Left renal pelvis (tissue), 4 donors: ENCODE results near the gene RNH1. TPM values are rescaled to one million over a fixed set of nuclear protein-coding genes. Genes with fewer than 3 reads are reported as not detected.

Experiments used
- DNase-seq, 4 donors: peaks; one replicate each; pipeline ENCODE4 v3.0.0-alpha.2; 2013; ENCODE audit warnings: low read depth in 4 of 4, low spot score in 3 of 4
- polyA plus RNA-seq, 4 donors: library from polyadenylated mRNA; unstranded; fragments of 120-200 nt; gene quantifications; one replicate each; pipeline ENCODE4 v1.2.1, GENCODE V29; 2013; ENCODE audit not compliant: insufficient read length in 4 of 4

Gene RNH1
- 100 to 1,000 TPM in 1 of 4 donors, 10 to 100 TPM in 3; 75.4 to 108 (median 87.4) TPM for polyA plus RNA-seq

DNA sequence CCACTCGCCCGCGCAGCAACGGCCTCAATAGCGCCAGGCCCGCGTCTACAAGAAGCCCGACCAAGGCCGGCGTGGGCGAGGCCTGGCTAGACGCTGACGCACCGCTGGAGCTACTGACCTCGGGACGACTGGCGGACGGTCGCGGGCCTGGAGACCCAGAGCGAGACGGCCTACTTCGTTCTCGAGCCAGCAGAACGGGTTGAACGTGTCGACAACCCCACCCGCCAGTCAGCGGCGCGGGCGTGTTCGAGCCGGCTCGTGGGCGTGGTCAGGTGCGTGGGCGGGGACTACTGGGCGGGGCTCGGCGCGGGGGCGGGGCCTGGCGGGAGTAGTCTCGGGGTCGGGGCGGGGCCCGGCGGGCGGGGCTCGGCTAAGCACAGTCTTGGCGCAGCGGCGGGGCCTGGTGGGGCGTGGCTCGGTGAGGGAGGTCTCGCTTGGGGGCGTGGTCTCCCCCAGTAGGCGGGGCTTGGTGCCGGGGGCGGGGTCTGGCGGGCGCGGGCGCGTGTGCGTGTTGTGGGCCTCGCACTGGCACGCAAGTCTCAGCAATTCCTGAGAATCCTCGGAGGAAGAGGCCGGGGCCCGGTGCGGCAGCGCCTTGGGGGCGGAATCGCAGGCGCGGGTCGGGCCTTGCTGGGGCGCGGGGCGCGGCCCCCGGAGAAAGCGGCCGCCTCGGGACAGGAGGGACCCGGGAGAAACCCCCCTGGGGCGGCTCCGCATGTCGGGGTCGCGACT is at the start of gene RNH1:
RNH1 (minus strand) TSS at position 248 of the 732 bp plus-strand sequence. CDS start 5,080 bp downstream, outside the sequence.
- peak; percentile 77 to 87 (median 84) for DNase-seq

DNA sequence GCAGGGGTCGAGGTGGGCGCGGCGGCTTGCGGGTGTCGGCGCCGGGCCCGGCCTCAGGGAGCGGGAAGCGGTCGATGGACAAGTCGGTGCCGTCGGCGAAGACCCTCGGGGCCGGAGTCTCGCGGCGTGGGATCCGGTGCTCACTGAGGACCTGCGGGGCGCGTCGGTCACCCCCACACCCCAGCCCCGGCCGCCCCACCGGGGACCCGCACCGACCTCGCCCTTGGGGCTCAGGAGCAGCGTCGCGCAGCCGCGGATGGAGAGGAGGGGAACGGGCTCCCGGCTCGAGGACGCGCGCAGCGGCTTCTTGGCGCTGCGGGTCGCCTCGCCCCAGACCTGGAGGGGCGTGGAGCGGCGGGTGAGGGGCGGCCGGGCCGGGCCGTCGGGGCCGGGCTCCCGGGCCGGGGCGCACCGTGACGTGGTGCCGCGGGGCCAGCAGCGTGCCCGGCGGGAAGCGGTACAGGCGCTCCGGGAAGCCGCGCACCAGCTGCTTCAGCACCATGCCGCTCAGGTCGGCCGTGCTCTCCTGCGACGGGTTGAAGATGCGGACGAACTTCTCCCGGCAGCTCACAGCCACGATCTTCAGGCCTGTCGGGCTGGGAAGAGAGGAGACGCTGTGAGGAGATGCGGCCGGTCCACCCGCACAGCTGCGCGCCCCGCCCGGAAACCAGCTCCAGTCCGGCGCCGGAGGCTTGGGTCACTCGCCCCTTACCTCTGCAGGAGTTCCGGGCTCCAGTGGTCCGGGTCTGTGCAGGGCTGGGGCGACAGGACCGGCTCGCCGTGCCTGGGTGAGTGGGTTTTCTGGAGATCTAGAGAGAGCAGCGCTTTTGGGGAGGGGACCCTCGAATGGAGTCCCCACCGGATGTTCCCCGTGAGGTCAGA is 49.0 kb upstream of the RNH1 start:
- no peak for DNase-seq

DNA sequence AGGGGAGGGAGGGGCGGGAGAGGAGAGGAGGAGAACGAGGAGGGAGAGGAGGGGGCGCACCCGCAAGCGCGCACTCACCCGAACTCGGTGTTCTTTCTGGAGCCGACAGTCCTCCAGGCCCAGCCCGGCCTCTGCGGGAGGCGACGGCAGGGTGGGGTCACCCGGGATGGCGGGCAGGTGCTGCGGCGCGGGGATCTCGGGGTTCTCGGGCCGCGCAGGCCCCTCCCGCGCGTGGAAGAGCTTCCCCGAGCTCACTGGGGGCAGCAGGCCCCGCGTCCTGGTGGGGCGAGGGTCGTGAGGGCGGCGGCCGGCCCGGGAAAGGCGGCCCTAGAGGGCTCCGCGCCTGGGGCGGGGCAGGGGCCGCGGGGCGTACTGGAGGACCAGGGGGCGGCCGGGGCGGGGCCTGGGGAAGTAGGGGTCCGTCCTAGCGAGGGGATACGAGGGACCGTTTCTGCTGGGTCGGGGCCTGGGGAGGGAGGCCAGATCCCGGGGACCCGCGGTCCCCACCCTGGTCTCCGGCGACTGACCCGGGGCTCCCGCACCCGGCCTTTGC is 48.3 kb upstream of the RNH1 start:
- no peak for DNase-seq

DNA sequence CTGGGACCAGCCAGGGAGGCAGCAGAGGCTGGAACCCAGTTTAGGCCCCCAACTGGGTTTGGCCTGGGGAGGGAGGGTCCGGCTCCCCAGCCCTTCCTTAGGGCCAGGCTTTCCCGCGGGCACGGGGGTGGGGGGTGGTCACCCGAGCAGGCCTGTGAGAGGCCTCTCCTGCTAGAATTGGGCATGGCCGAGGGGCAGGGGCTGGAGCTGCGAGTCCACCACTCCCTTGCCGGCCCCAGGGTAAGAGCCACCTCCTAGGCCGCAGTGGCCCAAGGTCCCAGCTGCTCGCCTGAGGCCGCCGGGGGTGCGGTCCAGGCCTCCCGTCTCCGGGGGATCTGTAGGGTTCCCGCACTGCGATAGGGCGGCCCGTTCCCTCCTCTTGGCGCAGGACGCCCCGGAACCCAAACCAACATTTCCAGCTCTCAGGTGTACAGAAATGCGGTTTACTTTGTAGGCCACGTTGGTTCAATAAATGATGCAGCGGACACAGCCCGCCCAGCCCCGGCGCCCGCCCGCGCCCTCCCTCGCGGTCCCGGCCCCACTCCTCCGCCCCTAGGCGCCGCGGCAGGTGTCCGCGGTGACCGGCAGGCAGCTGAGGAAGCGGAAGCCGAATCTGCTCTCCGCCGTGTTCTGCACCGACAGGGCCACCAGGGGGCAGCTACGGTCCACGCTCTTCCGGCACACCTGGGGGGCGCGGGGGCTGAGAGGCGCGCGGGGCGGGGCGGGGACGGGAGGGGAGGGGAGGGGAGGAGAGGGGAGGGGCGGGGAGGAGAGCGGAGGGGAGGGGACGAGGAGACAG is 47.6 kb upstream of the RNH1 start:
- no peak for DNase-seq

DNA sequence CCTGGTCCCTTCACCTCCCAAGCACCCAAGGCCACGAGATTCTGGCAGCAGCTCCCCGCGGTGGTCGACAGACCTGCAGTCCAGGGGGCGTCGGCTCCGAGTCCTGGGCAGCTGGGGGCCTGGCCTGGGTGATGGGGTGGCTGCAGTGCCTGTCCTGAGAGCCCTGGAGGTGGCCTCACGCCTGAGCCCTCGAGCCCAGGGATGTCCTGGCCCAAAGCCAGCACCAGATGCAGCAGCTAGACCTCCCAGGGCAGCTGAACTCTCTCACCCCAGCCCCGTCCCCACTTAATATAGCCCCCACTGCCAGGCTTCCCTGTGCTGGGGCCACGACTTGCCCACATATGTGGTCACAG is 46.9 kb upstream of the RNH1 start:
- DNase-seq: no peak

DNA sequence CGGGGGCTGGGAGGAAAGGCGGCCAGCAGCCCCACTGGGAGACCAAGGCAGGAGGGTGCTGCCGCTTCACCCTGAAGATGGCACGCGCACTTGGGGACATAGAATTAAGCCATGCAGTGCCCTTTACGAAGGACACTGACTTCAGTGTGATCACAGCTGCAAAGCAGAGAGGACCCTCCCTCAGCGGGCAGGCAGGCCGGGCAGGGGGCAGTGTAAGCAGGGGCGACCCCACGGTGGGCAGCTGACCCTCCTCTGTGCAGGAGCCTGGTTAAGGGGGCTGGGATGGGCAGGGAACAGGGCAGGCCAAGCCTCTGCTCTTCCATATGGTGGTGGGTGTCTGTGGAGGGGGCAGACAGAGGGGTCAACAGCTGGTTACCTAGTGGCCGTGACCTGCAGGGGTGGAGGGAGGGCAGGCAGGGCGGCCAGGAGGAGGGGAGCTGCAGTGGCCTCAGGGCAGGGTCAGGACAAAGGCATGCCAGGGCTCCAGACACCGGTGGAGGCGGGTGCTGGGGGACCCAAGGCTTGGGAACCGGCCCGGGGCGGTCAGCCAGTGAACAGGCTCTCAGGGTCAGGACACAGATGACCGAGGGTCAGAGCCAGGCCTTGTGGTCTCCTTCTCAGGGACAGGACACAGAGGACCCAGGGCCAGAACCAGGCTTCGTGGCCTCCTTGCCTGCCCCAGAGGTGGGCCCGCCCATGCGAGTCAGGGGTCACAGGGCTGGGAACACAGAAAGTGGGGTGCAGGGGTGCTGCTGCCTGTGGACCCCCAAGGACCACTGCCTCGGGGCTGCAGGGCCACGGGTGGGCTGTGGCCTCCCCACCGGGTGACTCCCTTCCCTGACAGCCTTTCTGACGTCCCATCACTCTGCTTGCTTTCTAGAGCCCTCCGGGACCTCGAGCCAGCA is 46.3 kb upstream of the RNH1 start:
- no peak for DNase-seq

DNA sequence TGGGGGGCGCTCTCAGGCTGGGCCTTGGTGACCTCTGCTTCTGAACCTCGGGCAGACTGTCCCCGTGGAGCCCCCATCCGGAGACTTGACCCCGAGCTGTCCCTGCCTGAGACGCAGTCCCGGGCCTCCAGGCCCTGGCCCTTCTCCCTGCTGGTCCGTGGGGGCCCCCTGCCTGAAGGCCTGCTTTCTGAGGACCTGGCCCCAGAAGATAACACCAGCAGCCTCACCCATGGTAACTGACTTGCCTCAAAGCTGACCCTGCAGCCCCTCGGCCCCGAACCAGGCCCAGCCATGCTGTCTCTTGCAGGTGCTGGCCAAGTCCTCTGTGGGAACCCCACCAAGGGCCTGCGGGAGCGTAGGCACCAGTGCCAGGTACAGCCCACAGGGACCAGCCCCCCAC is 44.6 kb upstream of the RNH1 start:
- DNase-seq: no peak

DNA sequence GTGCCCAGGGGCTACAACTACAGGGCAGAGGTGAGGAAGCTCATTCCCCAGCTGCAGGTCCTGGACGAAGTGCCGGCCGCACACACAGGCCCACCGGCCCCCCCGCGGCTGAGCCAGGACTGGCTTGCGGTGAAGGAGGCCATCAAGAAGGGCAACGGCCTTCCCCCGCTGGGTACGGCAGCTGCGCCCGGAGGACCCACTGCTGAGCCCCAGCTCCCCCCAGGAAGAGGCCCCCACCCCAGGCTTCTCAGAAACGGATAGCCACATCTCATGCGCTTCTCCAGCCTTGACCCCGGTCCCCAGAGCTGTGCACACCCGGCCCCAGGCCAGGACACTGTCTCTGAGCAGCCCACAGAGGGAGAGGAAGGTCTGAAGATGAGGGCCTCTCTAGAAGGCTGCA is 44.1 kb upstream of the RNH1 start:
- DNase-seq: no peak

DNA sequence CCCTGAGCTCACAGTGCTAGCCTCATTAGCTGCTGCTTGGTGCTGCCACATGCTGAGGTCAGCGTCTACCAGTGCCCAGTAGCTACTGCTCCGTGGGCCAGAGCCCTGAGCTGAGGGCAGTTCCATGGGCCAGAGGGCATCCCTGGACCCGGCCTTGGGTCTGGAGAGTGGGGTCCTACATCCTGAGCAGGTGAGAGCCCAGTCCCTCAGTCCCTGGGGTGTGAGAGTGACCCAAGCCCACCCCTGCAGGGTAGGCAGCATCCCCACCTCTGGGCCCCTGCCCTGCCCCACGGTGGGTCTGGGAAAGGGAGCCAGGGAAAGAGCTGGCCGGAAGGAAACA is 43.7 kb upstream of the RNH1 start:
- no peak for DNase-seq

DNA sequence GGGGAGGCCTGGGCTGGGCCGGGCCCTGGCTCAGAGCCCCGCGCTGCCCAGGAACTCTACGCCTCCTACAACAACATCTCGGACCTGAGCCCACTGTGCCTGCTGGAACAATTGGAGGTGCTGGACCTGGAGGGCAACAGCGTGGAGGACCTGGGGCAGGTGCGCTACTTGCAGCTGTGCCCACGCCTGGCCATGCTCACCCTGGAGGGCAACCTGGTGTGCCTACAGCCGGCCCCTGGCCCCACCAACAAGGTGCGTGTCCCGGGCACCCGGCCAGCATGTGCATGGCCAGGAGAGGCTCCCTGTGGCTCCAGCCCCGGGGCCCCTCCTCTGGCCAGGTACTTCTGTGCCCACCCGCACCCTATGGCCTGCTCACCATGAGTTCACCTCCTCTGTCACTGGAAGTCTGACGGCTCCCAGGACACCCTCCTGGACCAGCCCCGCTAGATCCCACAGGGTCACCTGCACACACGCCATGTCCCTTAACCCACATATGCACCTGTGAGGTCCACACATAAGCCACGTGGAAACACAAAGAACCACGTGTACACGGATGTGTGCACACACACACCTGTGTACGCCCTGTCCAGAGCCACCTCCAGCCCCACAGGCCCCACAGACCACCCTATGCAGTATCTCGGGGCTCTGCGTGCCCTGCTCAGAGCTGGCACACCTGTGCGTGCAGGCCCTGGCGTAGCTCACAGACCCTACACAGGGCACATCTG is 43.1 kb upstream of the RNH1 start:
- DNase-seq: no peak

DNA sequence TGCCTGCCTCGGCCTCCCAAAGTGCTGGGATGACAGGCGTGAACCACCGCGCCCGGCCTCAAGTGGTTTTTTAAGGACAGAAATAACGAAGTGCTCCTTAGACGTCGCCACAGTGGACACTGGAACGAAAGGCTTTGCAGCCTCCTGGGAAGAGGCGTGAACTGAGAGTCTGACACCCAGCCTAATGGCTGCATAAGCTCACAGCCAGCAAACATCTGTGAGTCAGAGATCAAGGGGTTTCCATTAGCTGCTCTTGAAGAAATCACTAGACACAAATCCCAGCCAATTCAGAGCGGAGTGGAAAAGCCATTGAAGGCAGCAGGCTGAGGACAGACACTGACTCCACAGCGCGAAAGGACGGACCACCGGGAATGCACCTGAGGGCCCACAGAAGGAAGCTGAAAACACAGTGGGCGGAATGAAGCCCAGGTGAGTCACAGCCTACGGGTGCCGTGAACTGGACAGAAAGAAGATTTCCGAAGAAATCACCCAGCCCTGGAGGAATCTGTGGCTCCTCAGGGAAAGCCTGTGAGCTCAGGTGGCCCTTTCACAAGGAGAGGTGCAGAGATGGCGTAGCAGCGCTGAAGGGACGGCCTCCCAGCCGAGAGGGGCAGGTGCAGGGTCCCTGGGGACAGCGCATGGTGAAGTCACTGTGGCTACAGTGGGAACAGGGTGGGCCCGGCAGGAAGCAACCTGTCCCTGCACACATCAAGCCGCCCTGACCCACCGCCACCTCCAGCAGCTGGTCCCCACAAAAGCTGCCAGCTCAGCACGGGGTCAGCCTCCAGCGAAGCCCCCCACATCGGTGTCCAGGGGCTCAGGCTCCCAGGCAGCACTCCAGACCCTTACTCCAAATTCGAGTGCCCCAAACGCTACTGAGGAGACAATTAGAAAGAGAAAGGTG is 41.9 kb upstream of the RNH1 start:
- no peak for DNase-seq

DNA sequence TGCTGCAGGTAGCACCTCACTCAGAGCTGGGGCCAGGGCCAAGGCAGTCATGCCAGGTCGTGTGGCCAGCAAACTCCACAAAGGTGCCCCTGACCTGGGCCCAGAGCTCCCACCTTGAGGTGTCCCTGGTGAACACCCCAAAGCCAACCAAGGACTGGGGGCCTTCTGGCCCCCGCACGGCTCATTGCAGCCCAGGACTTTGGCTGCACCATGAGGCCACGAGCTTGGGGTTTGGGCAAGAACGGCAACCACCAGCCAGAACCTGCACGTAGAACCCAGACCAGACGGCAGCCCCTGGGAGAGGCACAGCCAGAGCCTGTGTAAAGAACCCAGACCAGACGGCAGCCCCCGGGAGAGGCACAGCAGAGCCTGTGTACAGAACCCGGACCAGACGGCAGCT is 38.1 kb upstream of the RNH1 start:
- no peak for DNase-seq

DNA sequence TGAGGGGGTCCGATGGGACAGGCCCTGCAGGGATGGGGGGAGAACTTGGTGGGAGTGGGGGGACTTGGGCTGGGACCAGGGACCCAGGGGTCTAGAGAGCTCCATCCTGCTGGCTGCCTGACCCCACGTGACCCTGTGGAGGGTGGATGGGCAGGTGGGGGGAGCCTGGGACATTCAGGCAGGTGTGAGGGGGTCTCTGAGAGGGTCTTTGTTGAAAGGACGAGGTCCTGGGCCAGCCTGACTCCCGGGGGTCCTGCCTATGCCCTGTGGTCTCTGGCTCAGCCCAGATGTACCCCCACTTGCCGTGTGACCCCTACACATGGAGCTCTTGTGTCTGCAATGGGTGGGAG is 37.8 kb upstream of the RNH1 start:
- DNase-seq: no peak

DNA sequence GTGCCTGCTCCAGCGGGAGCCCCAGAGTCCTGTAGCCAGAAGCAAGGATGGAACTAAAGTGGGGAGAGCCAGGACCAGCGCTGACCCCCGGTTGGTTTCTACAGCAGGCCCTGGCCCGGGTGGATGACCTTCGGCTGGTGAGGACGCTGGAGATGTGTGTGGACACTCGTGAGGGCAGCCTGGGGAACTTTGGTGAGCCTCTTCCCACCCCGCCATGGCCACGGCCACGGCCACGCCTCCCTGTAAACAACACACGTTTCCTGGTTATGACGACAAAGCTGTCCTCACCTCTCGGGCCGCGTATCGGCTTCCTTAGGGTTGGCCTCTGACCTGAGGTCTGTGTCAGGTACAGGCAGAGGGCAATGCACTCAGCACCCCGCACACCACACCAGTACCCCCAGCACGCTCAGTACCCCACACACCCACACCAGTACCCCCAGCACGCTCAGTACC is 34.4 kb upstream of the RNH1 start:
- DNase-seq: no peak

DNA sequence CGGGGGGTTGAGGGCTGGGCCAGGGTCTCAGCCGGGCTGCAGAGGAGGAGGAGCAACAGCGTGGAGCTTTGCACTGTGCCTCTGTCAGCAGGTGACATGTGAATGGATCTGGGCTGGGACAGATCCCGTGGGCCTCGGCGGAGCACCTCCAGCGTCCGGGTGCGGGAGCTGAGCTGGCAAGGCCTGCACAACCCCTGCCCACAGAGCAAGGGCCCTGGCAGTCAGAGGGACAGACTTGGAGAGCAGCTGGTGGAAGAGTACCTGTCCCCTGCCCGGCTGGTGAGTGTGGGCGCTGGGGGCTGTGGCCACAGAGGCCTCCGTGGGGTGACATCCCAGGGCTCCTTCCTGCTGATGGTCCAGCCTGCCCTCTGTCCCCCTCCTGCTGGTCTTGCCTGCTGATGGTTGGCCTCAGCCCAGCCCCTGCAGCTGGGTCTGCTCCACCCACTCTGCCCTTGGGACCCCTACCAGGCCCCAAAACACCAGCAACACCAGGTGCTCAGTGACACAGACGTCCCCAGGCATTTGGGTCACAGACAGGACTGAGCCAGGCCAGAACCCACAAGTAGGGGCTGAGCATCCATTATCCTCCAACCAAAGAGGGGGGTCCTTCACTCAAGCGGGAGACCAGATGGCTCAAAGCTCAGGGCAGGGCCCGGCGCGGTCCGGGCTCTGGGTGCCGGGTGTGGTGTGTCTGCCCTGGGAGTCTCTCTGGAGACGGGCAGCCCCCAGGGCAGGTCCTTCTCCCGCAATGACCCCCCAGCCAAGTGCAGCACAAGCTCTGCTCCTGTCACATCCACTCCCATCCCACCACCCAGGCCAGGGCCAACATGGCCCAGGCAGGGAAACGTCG is 33.8 kb upstream of the RNH1 start:
- DNase-seq: no peak

DNA sequence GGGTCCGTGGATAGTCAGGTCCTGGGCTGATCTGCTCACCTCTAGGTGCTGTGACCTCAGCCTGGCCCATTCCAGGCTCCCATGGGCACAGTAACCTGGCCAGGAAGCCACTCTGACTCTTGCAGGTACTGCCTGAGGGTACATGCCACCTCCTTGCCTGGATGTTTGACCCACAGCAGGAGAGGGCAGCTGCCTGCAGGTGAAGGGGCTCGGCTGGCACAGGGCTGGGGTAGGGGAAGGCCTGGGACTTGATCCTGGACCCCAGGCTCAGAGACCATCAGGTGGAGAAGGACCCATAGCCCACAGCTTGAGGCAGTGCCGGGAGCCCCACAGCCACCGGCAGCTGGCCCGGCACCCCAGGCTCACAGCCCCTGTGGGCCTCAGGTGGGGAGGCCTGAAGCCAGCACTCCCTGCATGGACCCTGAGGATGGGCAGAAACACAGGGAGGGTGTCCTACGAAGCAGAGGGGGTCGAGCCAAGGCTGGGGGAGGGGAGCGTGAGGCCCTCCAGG is 33.0 kb upstream of the RNH1 start:
- no peak for DNase-seq

DNA sequence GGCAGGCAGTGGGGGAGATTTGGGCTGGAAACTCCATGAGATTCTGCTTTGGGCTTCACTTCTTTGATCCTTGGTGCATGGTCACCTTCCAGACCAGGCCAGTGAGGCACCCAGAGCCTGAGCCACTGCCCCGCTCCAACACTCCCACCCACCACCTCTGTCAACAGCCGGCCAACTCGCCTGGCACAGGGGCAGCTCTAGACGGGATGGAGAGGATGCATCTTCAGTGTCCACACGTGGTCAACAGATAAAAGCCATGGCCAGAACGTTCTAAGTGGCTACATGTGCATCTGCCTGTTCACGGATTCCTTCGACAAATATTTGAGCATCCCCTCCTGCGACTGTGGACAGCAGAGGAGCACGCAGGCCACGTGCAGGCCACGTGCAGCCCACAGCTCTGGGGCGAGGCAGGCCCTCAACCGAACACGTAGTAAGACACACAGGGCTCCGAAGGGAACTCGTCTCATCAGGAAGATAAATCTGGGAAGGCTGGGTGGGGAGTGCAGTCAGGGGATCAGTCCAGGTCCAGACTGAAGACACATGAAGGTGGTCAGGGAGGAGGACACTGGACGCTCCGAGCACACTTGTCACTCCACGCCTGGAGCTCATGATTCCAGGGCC is 31.5 kb upstream of the RNH1 start:
- no peak for DNase-seq
